ENCODE data around the gene ANKRD33. TPM values are rescaled to one million over a fixed set of nuclear protein-coding genes. Genes with fewer than 3 reads are reported as not detected.

ANKRD33 gene, protein sequence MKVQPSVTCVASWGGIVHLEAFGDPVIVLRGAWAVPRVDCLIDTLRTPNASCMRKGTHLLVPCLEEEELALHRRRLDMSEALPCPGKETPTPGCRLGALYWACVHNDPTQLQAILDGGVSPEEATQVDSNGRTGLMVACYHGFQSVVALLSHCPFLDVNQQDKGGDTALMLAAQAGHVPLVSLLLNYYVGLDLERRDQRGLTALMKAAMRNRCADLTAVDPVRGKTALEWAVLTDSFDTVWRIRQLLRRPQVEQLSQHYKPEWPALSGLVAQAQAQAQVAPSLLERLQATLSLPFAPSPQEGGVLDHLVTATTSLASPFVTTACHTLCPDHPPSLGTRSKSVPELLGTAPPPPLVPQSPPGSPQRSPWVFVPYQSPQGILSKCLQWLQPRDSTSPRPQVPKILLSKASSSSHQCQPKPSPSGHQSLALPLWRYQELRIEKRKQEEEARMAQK
- total RNA-seq, result under 1 TPM in 6 of 8 experiments, not detected in 2; 0.05 to 1.00 (median 0.35) TPM

DNA sequence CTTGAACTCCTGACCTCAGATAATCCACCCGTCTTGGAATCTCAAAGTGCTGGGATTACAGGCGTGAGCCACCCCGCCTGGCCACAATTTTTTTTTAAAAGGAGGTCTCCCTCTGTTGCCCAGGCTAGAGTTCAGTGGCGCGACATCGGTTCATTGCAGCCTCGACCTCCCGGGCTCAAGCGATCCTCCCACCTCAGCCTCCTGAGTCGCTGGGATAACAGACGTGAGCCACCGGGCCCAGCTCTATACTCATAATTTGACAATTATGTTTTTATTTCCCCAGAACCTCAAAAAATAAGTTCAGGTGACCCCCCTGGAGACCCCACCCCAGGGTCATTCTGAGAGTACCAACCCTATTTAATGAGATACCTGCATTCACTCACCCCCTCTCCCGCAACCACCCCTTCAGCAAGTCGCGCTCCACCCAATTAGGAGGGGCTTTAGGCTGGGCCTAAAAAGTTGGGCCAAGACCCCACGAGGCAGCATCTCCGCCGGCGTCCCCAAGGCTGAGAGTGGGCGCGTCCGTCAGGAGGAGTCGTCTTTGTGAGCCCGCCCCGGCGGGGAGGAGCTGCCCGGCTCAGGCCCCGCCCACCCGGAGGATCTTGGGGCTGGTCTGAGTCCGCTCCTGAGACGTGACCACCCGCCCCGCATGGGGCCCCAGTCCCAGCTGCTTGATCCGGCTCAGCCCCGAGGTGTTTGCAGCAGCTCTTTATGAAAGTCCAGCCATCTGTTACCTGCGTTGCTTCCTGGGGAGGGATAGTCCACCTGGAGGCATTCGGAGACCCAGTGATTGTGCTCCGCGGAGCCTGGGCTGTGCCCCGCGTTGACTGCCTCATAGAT is at the start of gene ANKRD33:
ANKRD33 (plus strand) TSS at position 628 of the 840 bp plus-strand sequence; CDS start at position 712, 84 bp downstream.
- WGBS, 10 experiments, result 80 to 100% (median 93%) methylated on average over 1 to 8 of the region's 41 CpGs; no CpG with 5 or more reads in 7 of the 10 experiments
- Histone ChIP-seq H3K4me3 (no peak within 1 kb of the TSS), H3K4me1 (replicated peaks in 1 of 2) (peaks cover 5 to 11% of the 10 kb centered on the region in 2 donors), H3K27ac (no peak within 1 kb of the TSS)
- in situ Hi-C loops (cut with MboI; ENCODE audit: low pct_unique_long_range_greater_than_20kb in 2 of 9, low sequenced_read_pairs in 9 of 9, unreplicated experiment in 9 of 9), result loop anchor here in 2 of 9 experiments (25.0 kb wide), 3 partner anchors 100 to 475 kb away; partner anchors contain the start of gene SLC4A8 (in 1 of the 2)
- ATAC-seq (replicated peaks in 6 of 8), result peak in 6 of 8 experiments; percentile 25 to 91 (median 68)

DNA sequence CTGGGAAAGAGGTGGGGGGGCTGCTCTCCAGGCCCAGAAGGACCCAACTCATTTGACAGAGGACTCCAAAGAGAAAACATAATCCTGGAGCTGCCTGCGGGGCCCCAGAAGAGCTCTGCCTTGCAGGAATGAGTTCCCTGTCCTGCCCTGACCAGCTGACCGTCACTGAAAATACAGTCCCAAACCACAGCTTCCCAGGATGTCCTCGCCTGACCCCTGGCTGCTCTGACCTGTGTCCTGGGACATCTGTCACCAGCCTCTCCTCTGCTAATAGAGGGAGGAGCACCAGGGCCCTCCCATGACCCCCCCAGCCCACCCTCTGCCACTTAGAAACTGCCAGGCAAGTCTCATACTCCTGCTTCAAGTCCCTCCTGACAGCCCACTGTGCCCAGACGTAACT is 49.1 kb upstream of the ANKRD33 start:
- ATAC-seq (replicated peaks in 6 of 8), result no peak
- H3K4me3 ChIP-seq, result no peak overlapping the region
- H3K4me1 ChIP-seq (replicated peaks in 1 of 2), result peaks cover 74 to 85% of the 10 kb centered on the region in 2 donors
- WGBS, 10 experiments, result 40 to 60% methylated on average over 1 of the region's 4 CpGs; no CpG with 5 or more reads in 8 of the 10 experiments
- H3K27ac ChIP-seq, result peak overlapping the region in 1 of 2 donors; percentile 81
- in situ Hi-C loops (cut with MboI; ENCODE audit: low pct_unique_long_range_greater_than_20kb in 2 of 9, low sequenced_read_pairs in 9 of 9, unreplicated experiment in 9 of 9), result no loop called here

DNA sequence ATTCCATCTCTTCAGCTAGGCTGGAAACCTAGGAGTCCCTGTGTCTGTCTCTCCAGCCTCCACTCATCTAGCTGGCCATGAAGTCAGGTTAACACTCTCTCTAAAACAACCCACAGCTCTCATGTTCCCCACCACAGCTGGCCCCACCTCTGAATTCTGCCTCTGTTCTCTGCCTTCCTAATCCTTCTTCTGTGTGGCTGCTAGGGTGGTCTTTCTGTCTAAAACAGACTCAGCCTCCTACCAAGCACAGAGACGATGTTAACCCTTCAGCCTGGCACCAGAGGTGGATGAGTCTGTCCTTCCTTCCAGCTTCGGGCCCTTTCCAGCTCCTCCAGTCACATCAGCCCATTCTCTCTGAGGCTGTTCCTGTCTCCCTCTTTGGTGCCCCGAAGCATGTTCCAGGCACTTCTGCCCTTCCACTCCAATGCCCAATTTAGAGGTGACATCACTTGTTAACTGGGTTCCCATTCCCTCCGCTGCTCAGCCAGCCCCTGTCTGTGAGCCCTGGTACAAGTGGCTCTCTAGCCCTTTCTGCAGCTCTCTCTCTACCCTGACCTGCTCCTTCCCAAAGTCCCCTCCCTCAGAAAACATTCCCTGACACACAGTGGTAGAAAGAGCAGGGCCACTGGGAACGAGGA is 48.5 kb upstream of the ANKRD33 start:
- peak in 5 of 8 experiments; percentile 70 to 84 (median 71) for ATAC-seq (replicated peaks in 6 of 8)
- Histone ChIP-seq H3K4me3 (no peak overlapping the region), H3K4me1 (replicated peaks in 1 of 2) (peaks cover 80 to 89% of the 10 kb centered on the region in 2 donors), H3K27ac (no peak overlapping the region)
- WGBS, 10 experiments, result 10 to 100% (median 75%) methylated on average over 1 to 3 of the region's 5 CpGs; no CpG with 5 or more reads in 2 of the 10 experiments
- in situ Hi-C loops (cut with MboI; ENCODE audit: low pct_unique_long_range_greater_than_20kb in 2 of 9, low sequenced_read_pairs in 9 of 9, unreplicated experiment in 9 of 9), result no loop called here

DNA sequence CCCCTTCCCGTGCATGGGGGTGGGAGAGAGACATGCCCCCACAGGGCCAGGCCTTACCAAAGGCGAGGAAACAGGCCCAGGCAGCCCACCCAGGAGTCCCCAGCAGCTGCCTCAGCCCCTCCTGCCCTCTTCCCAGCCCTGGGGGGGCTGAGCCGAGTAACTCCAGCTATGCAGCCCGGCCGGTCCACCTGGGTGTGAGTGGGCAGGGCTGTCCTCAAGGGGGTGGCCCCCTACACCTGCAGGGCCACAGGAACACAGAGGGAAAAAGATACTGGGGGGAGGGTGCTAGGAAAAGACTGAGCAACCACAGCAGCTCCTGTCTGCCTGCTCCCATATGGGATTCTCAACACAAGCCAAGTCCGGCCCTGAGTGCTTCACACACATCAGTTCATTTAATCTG is 46.9 kb upstream of the ANKRD33 start:
- Histone ChIP-seq H3K4me1 (replicated peaks in 1 of 2) (peaks cover 87 to 95% of the 10 kb centered on the region in 2 donors), H3K4me3 (no peak overlapping the region), H3K27ac (no peak overlapping the region)
- 0 to 80% (median 80%) methylated on average over 1 of the region's 6 CpGs; no CpG with 5 or more reads in 7 of the 10 experiments for WGBS, 10 experiments
- in situ Hi-C loops (cut with MboI; ENCODE audit: low pct_unique_long_range_greater_than_20kb in 2 of 9, low sequenced_read_pairs in 9 of 9, unreplicated experiment in 9 of 9), result no loop called here
- ATAC-seq (replicated peaks in 6 of 8), result no peak

DNA sequence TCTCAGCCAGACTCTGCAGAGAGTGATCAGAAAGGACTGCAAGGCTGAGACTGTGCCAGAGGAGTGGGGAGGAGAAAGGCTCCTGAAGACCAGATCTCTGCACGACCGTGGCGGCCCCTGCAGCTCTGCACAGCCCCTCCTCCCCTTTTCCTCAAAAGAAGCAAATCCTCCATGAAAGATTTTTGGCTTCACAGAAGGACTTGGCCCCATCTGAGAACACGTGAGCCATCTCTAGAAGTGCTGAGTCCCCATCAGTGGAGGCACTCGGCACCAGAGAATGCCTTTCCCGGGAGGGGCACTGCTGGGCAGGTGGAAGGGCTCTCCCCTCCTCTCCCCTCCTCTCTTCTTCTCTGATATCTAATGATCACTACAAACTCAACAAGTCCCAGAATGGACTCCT is 46.2 kb upstream of the ANKRD33 start:
- WGBS, 10 experiments, result 0 to 69% (median 43%) methylated on average over 1 to 3 of the region's 6 CpGs; no CpG with 5 or more reads in 6 of the 10 experiments
- no peak overlapping the region for H3K4me3 ChIP-seq
- peaks cover 86 to 95% of the 10 kb centered on the region in 2 donors for H3K4me1 ChIP-seq (replicated peaks in 1 of 2)
- ATAC-seq (replicated peaks in 6 of 8), result no peak
- in situ Hi-C loops (cut with MboI; ENCODE audit: low pct_unique_long_range_greater_than_20kb in 2 of 9, low sequenced_read_pairs in 9 of 9, unreplicated experiment in 9 of 9), result no loop called here
- no peak overlapping the region for H3K27ac ChIP-seq

DNA sequence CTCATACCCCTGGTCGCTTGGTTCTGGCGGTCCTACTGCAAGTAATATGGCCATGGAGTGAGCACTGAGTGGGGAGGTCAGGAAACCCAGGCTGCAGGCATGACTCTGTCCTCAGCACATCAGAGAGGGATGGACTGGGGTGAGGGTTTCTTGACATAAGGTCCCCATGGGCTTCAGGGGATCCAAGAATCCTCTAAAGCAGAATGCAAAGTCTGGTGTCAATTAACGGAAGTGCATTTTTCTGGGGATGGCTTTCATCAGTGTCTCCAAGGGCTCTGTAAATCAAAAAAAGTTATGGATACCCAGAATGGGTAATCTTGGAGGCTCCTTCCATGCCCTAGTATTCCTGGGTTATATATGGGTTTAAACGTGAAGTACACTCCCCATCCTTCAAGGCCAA is 43.0 kb upstream of the ANKRD33 start:
- Histone ChIP-seq H3K4me1 (replicated peaks in 1 of 2) (peaks cover 63 to 73% of the 10 kb centered on the region in 2 donors), H3K4me3 (no peak overlapping the region), H3K27ac (no peak overlapping the region)
- in situ Hi-C loops (cut with MboI; ENCODE audit: low pct_unique_long_range_greater_than_20kb in 2 of 9, low sequenced_read_pairs in 9 of 9, unreplicated experiment in 9 of 9), result no loop called here
- WGBS, 10 experiments, result 0 to 100% (median 76%) methylated on average over 1 to 2 of the region's 4 CpGs; no CpG with 5 or more reads in 4 of the 10 experiments
- no peak for ATAC-seq (replicated peaks in 6 of 8)

DNA sequence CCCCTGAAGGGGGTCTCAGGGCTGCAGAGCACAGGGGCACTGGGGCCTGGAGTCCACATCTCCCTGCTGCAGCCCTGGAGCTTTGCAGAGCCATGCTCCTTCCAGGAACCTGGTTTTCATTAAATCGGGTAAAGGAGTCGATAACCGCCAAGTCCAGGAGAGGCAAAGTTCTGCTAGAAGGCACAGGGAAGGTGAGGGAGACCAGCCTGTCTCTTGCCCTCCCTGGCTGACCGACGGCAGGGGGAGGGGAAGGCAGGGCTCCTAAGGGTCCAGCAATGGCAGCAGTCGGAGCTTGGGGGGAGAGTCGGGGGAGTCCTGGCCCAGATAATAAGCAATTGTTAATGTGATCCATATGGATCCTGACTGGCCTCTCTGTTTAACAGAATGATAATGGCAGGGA is 42.4 kb upstream of the ANKRD33 start:
- in situ Hi-C loops (cut with MboI; ENCODE audit: low pct_unique_long_range_greater_than_20kb in 2 of 9, low sequenced_read_pairs in 9 of 9, unreplicated experiment in 9 of 9), result no loop called here
- 10 to 20% methylated on average over 2 of the region's 7 CpGs; no CpG with 5 or more reads in 8 of the 10 experiments for WGBS, 10 experiments
- Histone ChIP-seq H3K4me1 (replicated peaks in 1 of 2) (peaks cover 65 to 76% of the 10 kb centered on the region in 2 donors), H3K27ac (peak overlapping the region; percentile 5 to 98), H3K4me3 (no peak overlapping the region)
- no peak for ATAC-seq (replicated peaks in 6 of 8)

DNA sequence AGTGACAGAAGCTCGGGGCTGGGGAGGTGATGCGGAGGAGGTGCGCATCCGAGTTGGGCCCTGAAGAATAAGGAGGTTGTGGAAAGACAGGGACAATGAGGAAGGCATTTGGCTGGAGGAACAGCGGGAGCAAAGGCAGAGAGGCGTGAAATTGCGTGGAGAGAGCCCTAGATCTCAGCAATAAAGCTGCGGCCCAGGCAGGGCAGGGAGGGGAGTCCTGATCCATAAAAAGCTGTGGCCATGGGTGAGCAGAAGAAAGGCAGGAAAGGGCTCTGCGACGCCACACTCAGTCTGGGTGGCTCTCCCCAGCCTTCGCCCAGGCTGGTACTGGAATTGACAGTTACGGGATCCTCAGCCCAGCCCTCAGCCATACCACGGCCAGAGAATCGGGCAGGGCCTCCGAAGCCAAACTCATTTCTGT is 41.6 kb upstream of the ANKRD33 start:
- ATAC-seq (replicated peaks in 6 of 8), result no peak
- WGBS, 10 experiments, result 0 to 93% (median 61%) methylated on average over 1 to 7 of the region's 15 CpGs; no CpG with 5 or more reads in 1 of the 10 experiments
- peaks cover 73 to 77% of the 10 kb centered on the region in 2 donors for H3K4me1 ChIP-seq (replicated peaks in 1 of 2)
- peak overlapping the region; percentile 43 to 99 (median 80) for H3K4me3 ChIP-seq
- in situ Hi-C loops (cut with MboI; ENCODE audit: low pct_unique_long_range_greater_than_20kb in 2 of 9, low sequenced_read_pairs in 9 of 9, unreplicated experiment in 9 of 9), result no loop called here
- H3K27ac ChIP-seq, result peak overlapping the region; percentile 89 to 98

DNA sequence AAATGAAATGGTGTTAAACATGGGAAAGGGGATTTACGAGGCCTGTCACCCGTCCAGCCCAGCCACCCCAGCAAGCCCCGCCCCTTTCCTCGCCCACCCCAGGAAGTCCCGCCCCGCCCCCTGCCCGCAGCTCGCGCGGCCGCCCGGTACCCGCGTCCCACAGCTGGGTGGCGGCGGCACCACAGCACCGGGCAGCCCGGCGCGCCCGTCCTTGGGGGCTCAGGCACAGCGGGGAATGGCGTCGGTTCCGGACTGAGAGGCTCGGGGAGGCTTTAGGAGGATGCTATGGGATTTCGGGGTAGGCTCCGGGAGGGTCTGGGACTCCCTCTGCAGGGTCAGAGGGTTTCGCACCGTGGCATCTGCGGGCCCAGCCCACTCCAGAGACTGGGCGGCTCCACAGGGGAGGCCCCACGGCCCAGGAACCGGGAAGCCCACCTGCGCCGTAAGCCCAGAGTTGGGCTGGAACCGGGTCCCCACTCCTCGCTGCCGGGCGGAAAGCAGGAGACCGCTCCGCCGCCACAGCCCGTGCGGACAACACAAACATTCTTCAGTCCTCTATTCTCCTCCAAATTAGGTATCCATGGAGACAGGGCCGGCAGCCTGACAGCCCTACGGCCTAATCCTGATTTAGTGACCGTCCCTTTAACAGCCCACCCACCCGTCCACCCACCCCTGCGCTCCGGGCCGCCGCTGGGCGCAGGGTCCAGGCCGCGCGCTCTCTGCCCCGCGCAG is 40.8 kb upstream of the ANKRD33 start:
- peak overlapping the region; percentile 89 to 98 for H3K27ac ChIP-seq
- in situ Hi-C loops (cut with MboI; ENCODE audit: low pct_unique_long_range_greater_than_20kb in 2 of 9, low sequenced_read_pairs in 9 of 9, unreplicated experiment in 9 of 9), result no loop called here
- ATAC-seq (replicated peaks in 6 of 8), result peak; percentile 41 to 66 (median 55)

DNA sequence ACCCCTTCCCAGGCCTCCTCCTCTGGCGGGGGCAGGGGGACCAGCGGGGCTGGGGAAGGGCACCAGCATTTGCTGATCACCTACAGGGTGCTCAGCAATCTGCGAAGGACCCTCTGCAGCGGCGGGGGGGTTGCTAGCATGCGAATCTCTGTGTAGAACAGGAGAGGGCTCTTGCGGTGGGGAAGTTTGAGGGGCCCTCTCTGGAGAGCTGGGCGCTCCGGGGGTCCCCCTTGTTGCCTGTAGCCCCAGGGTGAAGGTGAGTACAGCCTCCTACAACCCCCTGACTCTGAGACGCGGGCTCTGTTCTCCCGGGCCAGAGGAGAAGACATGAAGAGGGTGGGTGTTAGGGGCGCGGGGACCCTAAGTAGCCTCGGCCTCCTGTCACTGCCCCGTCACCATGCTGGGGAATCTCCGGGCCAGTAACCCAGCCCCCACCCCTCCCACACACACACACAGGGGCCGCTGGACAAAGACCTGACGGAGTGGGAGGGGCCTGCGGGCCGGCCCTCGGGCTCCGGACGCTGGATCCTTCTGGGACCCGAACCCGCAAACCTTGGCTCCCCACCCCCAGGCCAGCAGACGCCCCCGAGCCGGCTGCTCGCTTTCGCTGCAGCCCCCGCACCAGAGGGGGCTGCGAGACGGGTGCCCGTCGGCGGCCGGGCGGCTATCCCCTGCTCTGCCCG is 40.1 kb upstream of the ANKRD33 start:
- peak overlapping the region; percentile 43 to 99 (median 80) for H3K4me3 ChIP-seq
- in situ Hi-C loops (cut with MboI; ENCODE audit: low pct_unique_long_range_greater_than_20kb in 2 of 9, low sequenced_read_pairs in 9 of 9, unreplicated experiment in 9 of 9), result no loop called here
- WGBS, 10 experiments, result no CpG with 5 or more reads among the region's 40 CpGs
- ATAC-seq (replicated peaks in 6 of 8), result peak; percentile 15 to 41 (median 30)
- peak overlapping the region; percentile 89 to 98 for H3K27ac ChIP-seq
- peaks cover 65 to 69% of the 10 kb centered on the region in 2 donors for H3K4me1 ChIP-seq (replicated peaks in 1 of 2)

More for the DNA sequence above, 40.8 kb upstream of the ANKRD33 start:
- 0% methylated on average over 3 to 6 of the region's 59 CpGs; no CpG with 5 or more reads in 8 of the 10 experiments for WGBS, 10 experiments
- Histone ChIP-seq H3K4me1 (replicated peaks in 1 of 2) (peaks cover 72 to 76% of the 10 kb centered on the region in 2 donors), H3K4me3 (peak overlapping the region; percentile 43 to 99 (median 80))

DNA sequence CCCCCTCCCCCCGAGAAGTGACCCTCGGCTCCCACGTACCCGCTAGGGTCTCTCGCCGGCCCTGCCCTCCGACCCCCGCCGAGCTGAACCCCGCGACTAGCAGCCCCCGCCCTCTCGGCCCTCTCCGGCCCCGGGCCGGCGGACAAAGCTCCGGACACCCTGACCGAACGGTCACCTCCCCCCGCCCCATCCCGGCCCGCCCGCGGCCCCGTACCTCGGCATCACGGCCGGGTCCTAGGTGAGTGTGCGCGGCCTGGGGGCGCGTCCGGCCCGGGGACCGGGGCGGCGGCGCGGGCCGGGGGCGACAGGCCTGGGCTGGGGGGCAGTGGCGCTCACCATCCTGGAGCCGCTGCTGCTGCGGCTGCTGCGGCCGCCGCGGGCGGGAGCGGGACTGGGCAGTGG is 39.6 kb upstream of the ANKRD33 start, which contains the start of gene FIGNL2:
FIGNL2 (minus strand) TSS at position 393 of the 402 bp plus-strand sequence. CDS start 26,305 bp downstream, outside the sequence.
- in situ Hi-C loops (cut with MboI; ENCODE audit: low pct_unique_long_range_greater_than_20kb in 2 of 9, low sequenced_read_pairs in 9 of 9, unreplicated experiment in 9 of 9), result no loop called here
- peak in 6 of 8 experiments; percentile 10 to 37 (median 32) for ATAC-seq (replicated peaks in 6 of 8)
- WGBS, 10 experiments, result no CpG with 5 or more reads among the region's 51 CpGs
- H3K27ac ChIP-seq, result peak within 1 kb of the TSS; percentile 89 to 98
- peaks cover 60 to 64% of the 10 kb centered on the region in 2 donors for H3K4me1 ChIP-seq (replicated peaks in 1 of 2)
- peak within 1 kb of the TSS; percentile 43 to 99 (median 80) for H3K4me3 ChIP-seq

Data from motor neuron (in vitro differentiated cells).